Hepatocyte (in vitro differentiated cells): ENCODE results near the gene JRKL.

ENCODE experiments used
- EZH2 ChIP-seq: fragments of 200-600 bp; sonication (generic); IDR thresholded peaks from 2 replicates; pipeline ENCODE4 v1.6.1; 2016; ENCODE audit warnings: antibody characterized with exemption, mild to moderate bottlenecking, borderline replicate concordance
- EZH2phosphoT487 ChIP-seq: fragments of 200-600 bp; sonication (generic); IDR thresholded peaks from one replicate; pipeline ENCODE4 v1.6.1; 2018; ENCODE audit warnings: antibody characterized with exemption, mild to moderate bottlenecking, low read depth, moderate library complexity; ENCODE audit not compliant: unreplicated experiment, severe bottlenecking
- TF ChIP-seq, protein P1 (sequence below): fragments of 200-600 bp; sonication (generic); IDR thresholded peaks from 2 replicates; pipeline ENCODE4 v1.5.1; 2016; ENCODE audit warnings: antibody characterized with exemption, mild to moderate bottlenecking; ENCODE audit not compliant: poor library complexity

DNA sequence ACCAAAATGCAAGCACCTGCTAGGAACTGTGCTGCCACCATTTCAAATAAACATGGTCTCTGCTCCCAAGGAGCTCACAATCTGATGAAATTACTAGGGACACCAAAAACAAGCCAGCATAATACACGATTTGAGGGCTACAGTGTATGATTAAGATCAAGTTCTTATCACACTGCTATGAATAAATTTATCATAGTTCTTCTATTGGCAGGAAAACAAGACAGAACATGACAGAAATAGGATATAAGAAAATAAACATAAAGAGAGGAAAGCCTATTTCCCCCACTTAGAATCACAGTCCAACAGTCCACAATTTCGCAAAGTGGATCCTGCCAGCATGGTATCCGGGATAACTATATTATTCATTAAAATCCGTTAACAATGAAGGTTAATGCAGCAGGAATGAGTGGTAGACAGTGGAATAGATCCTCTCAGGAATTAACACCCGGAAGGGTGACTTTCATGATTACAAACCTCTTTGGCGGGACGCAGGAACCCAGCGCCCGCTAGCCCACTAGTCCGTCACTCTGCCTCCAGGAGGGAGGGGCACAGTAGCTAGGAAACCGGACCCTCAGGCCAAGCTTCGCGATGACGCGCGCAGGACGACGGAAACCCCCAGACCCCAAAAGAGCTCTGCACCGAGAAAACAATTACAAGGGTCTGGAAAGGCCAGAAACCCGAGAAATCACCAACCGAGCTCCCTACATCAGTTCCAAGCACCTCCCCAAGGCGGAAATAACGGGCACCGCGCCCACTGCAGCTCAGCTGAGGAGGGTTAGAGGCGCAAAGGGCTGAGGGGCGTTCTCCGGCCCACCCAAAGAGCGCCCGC lies 708 bp upstream of the JRKL start:
- TF ChIP-seq, protein P1, sequence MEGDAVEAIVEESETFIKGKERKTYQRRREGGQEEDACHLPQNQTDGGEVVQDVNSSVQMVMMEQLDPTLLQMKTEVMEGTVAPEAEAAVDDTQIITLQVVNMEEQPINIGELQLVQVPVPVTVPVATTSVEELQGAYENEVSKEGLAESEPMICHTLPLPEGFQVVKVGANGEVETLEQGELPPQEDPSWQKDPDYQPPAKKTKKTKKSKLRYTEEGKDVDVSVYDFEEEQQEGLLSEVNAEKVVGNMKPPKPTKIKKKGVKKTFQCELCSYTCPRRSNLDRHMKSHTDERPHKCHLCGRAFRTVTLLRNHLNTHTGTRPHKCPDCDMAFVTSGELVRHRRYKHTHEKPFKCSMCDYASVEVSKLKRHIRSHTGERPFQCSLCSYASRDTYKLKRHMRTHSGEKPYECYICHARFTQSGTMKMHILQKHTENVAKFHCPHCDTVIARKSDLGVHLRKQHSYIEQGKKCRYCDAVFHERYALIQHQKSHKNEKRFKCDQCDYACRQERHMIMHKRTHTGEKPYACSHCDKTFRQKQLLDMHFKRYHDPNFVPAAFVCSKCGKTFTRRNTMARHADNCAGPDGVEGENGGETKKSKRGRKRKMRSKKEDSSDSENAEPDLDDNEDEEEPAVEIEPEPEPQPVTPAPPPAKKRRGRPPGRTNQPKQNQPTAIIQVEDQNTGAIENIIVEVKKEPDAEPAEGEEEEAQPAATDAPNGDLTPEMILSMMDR, result no peak
- TF ChIP-seq EZH2 (no peak), EZH2phosphoT487 (no peak)
